Progenitor cell of endocrine pancreas (in vitro differentiated cells): Measurements from ENCODE around the gene NAT14. TPM values are rescaled to one million over a fixed set of nuclear protein-coding genes. Genes with fewer than 3 reads are reported as not detected.

Experiments used
- DNase-seq: peaks from one replicate; pipeline ENCODE4 v3.0.0; 2021; ENCODE audit warnings: low spot score; ENCODE audit not compliant: unreplicated experiment
- H3K27ac Mint-ChIP-seq: 2 replicates; pipeline ENCODE4 v1.8.0; 2021; ENCODE audit warnings: mild to moderate bottlenecking, moderate library complexity, mixed read lengths
- H3K27me3 Mint-ChIP-seq: 2 replicates; pipeline ENCODE4 v1.8.0; 2021; ENCODE audit warnings: mixed read lengths
- H3K36me3 Mint-ChIP-seq: 2 replicates; pipeline ENCODE4 v1.8.0; 2022; ENCODE audit warnings: mixed read lengths; ENCODE audit not compliant: insufficient read depth
- H3K4me1 Mint-ChIP-seq: 2 replicates; pipeline ENCODE4 v1.8.0; 2021; ENCODE audit warnings: low read depth, mixed read lengths
- H3K4me3 Mint-ChIP-seq: 2 replicates; pipeline ENCODE4 v1.8.0; 2021; ENCODE audit warnings: low read depth, mild to moderate bottlenecking, moderate library complexity, mixed read lengths
- H3K9me3 Mint-ChIP-seq: 2 replicates; pipeline ENCODE4 v1.8.0; 2021; ENCODE audit warnings: low read depth, mixed read lengths
- long read RNA-seq: library from polyadenylated mRNA; unstranded; transcript quantifications from one replicate; pipeline ENCODE4 v2.0.0, GENCODE V29; 2020
- total RNA-seq: library from RNA; stranded (reverse); gene quantifications from 2 replicates; pipeline ENCODE4 v1.2.1, GENCODE V29; 2021
- TF ChIP-seq, protein P1 (sequence below): fragments of 200-600 bp; sonication (generic); IDR thresholded peaks from one replicate; pipeline ENCODE4 v1.5.0; 2021; ENCODE audit warnings: antibody characterized with exemption, mild to moderate bottlenecking; ENCODE audit not compliant: unreplicated experiment

Gene NAT14
- 62.6 and 69.7 TPM in 2 replicates for total RNA-seq
- long read RNA-seq, partial matches to known transcripts: 0 of 1 reads
- long read RNA-seq, other reads (novel, unspliced or antisense): 1 of 1 reads

GRCh38 chr19:55484593-55485438 lies at the start of gene NAT14:
TSS of gene NAT14 (plus strand) at chr19:55485188. CDS start at chr19:55485709, 521 bp downstream.
- Mint-ChIP-seq H3K27ac (peak within 1 kb of the TSS; percentile 86), H3K36me3 (peaks cover 1% of the 10 kb centered on the region), H3K4me1 (peaks cover 13% of the 10 kb centered on the region), H3K9me3 (no peaks in the 10 kb centered on the region), H3K27me3 (no peaks in the 10 kb centered on the region), H3K4me3 (peak within 1 kb of the TSS; percentile 85)
- peak; percentile 76 for DNase-seq
- TF ChIP-seq, protein P1, sequence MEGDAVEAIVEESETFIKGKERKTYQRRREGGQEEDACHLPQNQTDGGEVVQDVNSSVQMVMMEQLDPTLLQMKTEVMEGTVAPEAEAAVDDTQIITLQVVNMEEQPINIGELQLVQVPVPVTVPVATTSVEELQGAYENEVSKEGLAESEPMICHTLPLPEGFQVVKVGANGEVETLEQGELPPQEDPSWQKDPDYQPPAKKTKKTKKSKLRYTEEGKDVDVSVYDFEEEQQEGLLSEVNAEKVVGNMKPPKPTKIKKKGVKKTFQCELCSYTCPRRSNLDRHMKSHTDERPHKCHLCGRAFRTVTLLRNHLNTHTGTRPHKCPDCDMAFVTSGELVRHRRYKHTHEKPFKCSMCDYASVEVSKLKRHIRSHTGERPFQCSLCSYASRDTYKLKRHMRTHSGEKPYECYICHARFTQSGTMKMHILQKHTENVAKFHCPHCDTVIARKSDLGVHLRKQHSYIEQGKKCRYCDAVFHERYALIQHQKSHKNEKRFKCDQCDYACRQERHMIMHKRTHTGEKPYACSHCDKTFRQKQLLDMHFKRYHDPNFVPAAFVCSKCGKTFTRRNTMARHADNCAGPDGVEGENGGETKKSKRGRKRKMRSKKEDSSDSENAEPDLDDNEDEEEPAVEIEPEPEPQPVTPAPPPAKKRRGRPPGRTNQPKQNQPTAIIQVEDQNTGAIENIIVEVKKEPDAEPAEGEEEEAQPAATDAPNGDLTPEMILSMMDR: no peak

DNA sequence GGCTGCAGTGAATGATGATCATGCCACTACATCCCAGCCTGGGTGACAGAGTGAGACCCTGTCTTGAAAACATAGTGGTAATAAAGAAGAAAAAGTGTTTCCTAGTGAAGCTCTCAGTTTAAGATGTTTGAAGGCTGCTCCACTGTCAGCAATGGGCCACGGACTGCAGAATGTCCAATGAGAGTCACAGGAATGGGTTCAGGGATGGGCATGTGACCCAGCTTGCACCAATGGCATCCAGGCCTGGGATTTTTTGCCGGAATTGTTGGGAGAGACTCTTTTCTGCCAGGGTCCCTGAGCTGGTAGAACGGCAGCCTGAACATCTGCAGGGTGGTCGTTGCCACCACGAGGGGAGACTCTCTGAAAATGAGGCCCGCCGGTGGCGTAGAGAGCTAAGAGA lies 48.1 kb upstream of the NAT14 start:
- no peaks in the 10 kb centered on the region for H3K36me3 Mint-ChIP-seq
- H3K27ac Mint-ChIP-seq: no peak overlapping the region
- no peak overlapping the region for H3K4me3 Mint-ChIP-seq
- no peaks in the 10 kb centered on the region for H3K9me3 Mint-ChIP-seq
- no peaks in the 10 kb centered on the region for H3K4me1 Mint-ChIP-seq
- DNase-seq: no peak
- TF ChIP-seq, protein P1: no peak
- H3K27me3 Mint-ChIP-seq: peaks cover 52% of the 10 kb centered on the region

DNA sequence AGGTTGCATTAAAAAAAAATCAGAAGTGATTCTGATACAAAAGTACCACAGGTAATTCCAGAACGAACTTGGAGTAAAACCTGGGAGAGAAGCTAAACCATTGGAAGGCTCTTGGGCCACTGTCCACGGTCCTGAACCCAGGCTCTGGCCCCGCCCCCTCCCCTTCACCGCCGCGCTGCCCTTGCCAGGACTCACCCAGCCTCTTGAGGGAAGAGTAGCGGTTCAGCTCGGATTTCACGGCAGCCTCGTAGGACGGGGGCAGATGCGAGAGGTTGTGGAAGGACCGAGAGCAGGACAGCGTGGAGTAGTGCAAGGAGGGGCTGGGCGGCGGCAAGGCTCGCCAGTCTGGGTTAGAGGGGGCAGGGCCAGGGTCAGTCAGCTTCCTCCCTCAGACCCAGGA lies 47.6 kb upstream of the NAT14 start:
- no peak overlapping the region for H3K4me3 Mint-ChIP-seq
- peaks cover 52% of the 10 kb centered on the region for H3K27me3 Mint-ChIP-seq
- peak; percentile 67 for DNase-seq
- H3K36me3 Mint-ChIP-seq: no peaks in the 10 kb centered on the region
- no peaks in the 10 kb centered on the region for H3K9me3 Mint-ChIP-seq
- no peaks in the 10 kb centered on the region for H3K4me1 Mint-ChIP-seq
- H3K27ac Mint-ChIP-seq: no peak overlapping the region
- TF ChIP-seq, protein P1: no peak

- DNase-seq: no peak
- Mint-ChIP-seq H3K4me1 (no peaks in the 10 kb centered on the region), H3K27ac (no peak overlapping the region), H3K4me3 (no peak overlapping the region), H3K36me3 (no peaks in the 10 kb centered on the region), H3K27me3 (peaks cover 61% of the 10 kb centered on the region), H3K9me3 (no peaks in the 10 kb centered on the region)
- TF ChIP-seq, protein P1: no peak
Observed at GRCh38 chr19:55439052-55439451, 45.9 kb upstream of the NAT14 start.

- Mint-ChIP-seq H3K27me3 (peaks cover 77% of the 10 kb centered on the region), H3K27ac (no peak overlapping the region), H3K4me1 (no peaks in the 10 kb centered on the region), H3K9me3 (no peaks in the 10 kb centered on the region), H3K4me3 (no peak overlapping the region), H3K36me3 (no peaks in the 10 kb centered on the region)
- TF ChIP-seq, protein P1: no peak
- DNase-seq: no peak
Observed at GRCh38 chr19:55440411-55441105, 44.4 kb upstream of the NAT14 start.
